Measurements from ENCODE around the gene DNAH5.

Gene DNAH5

GRCh38 chr5:13943676-13944075 is 812 bp downstream of the DNAH5 start:
- DNase-seq (ENCODE audit: low read depth, low spot score) = no peak

- no peak for DNase-seq (ENCODE audit: low read depth, low spot score)
Observed at GRCh38 chr5:13941468-13941867, 3.0 kb downstream of the DNAH5 start.

- no peak for DNase-seq (ENCODE audit: low read depth, low spot score)
Observed at GRCh38 chr5:13939638-13940037, 4.8 kb downstream of the DNAH5 start.

GRCh38 chr5:13934921-13935320 is 9.6 kb downstream of the DNAH5 start:
- no peak for DNase-seq (ENCODE audit: low read depth, low spot score)

GRCh38 chr5:13934125-13934524 is 10.4 kb downstream of the DNAH5 start:
- no peak for DNase-seq (ENCODE audit: low read depth, low spot score)

- DNase-seq (ENCODE audit: low read depth, low spot score) = no peak
Observed at GRCh38 chr5:13932561-13932960, 11.9 kb downstream of the DNAH5 start.

- no peak for DNase-seq (ENCODE audit: low read depth, low spot score)
Observed at GRCh38 chr5:13932011-13932410, 12.5 kb downstream of the DNAH5 start.

GRCh38 chr5:13930541-13931171 is 13.8 kb downstream of the DNAH5 start:
- no peak for DNase-seq (ENCODE audit: low read depth, low spot score)

GRCh38 chr5:13926731-13927130 is 17.8 kb downstream of the DNAH5 start:
- DNase-seq (ENCODE audit: low read depth, low spot score) = no peak

GRCh38 chr5:13921578-13921977 is 22.9 kb downstream of the DNAH5 start:
- no peak for DNase-seq (ENCODE audit: low read depth, low spot score)

GRCh38 chr5:13919786-13920185 is 24.7 kb downstream of the DNAH5 start:
- no peak for DNase-seq (ENCODE audit: low read depth, low spot score)

GRCh38 chr5:13919087-13919486 is 25.4 kb downstream of the DNAH5 start:
- no peak for DNase-seq (ENCODE audit: low read depth, low spot score)

- DNase-seq (ENCODE audit: low read depth, low spot score) = no peak
Observed at GRCh38 chr5:13917061-13917460, 27.4 kb downstream of the DNAH5 start.

GRCh38 chr5:13913962-13914361 is 30.5 kb downstream of the DNAH5 start:
- DNase-seq (ENCODE audit: low read depth, low spot score) = no peak

- DNase-seq (ENCODE audit: low read depth, low spot score) = no peak
Observed at GRCh38 chr5:13910637-13911288, 33.7 kb downstream of the DNAH5 start.

- DNase-seq (ENCODE audit: low read depth, low spot score) = no peak
Observed at GRCh38 chr5:13910201-13910600, 34.3 kb downstream of the DNAH5 start.

- no peak for DNase-seq (ENCODE audit: low read depth, low spot score)
Observed at GRCh38 chr5:13909271-13909670, 35.2 kb downstream of the DNAH5 start.

GRCh38 chr5:13898569-13898968 is 45.9 kb downstream of the DNAH5 start:
- no peak for DNase-seq (ENCODE audit: low read depth, low spot score)

- no peak for DNase-seq (ENCODE audit: low read depth, low spot score)
Observed at GRCh38 chr5:13878357-13878756, 66.1 kb downstream of the DNAH5 start.

- no peak for DNase-seq (ENCODE audit: low read depth, low spot score)
Observed at GRCh38 chr5:13866792-13867191, 77.7 kb downstream of the DNAH5 start.

- no peak for DNase-seq (ENCODE audit: low read depth, low spot score)
Observed at GRCh38 chr5:13865312-13865711, 79.2 kb downstream of the DNAH5 start.

- no peak for DNase-seq (ENCODE audit: low read depth, low spot score)
Observed at GRCh38 chr5:13860146-13860545, 84.3 kb downstream of the DNAH5 start.

- DNase-seq (ENCODE audit: low read depth, low spot score) = no peak
Observed at GRCh38 chr5:13859270-13860065, 85.0 kb downstream of the DNAH5 start.

All from activated CD4-positive, CD25-positive, alpha-beta regulatory T cell treated with anti-CD3 and anti-CD28 coated beads, Interleukin-2, amount 50 U/mL, for 16 hours (primary cell).